Measurements from ENCODE around the gene NYNRIN.
A peak's percentile ranks its signal among the peaks of the same experiment; 100 is the strongest.

Gene NYNRIN

GRCh38 chr14:24395609-24396582 is 2.9 kb upstream of the NYNRIN start:
- DNase-seq, result peak; percentile 27

DNA sequence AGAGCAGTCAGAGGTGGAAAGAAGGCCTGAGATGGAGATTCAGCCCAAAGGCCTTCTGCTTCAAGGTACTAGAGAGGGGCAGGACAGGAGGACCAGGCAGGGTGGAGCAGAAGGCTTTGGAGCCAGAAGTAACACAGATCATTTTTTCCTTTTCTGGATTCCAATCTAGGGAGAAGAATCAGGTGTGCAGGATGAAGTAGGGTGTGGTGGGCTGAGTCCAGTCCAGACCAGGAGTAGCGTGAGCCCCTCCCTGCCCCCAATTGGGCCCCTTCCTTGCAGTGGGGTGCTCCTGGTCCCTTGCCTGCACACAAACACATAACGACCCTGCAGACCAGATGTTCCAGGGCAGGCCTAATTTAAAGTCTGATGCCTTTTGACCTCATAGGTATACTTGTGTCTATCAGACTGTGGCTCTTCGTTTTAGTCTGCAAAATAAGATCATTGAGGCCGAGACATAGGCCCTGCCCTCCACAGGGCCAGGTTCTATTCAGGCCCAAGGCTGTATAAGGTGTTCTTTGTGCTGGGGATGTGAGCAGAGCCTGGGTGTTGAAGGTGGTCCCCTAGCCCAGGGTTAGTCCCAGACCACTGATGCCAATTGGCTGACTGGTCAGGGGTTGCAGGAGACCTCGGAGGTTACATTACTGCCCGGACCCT is 1.0 kb upstream of the NYNRIN start:
- DNase-seq, result peak; percentile 7

- DNase-seq, result no peak
These were observed 530 bp upstream of the NYNRIN start for GRCh38 chr14:24398293-24398652.

DNA sequence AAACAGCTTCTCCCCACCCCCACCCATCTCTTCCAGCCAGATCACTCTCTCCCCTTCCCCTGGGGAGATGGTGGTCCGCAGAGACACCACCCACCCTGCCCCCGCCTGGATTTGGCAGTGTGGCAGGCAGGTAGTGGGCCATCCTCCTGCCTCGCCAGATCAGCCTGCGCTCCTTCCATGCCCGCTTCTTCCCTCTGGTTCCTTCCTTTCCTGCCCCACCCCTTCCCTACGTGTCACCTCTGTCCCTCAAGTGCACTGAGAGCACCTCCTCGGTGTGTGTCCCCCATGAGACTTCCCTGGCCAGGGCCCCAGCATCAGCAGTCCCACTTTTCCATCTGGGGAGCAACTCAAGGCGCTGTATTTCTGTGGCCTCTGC is 632 bp downstream of the NYNRIN start:
- DNase-seq, result no peak

- DNase-seq, result no peak
These were observed 1.4 kb downstream of the NYNRIN start for GRCh38 chr14:24399999-24400718.

- no peak for DNase-seq
These were observed 3.3 kb downstream of the NYNRIN start for GRCh38 chr14:24401810-24402702.

GRCh38 chr14:24403294-24403998 is 4.6 kb downstream of the NYNRIN start:
- no peak for DNase-seq

- no peak for DNase-seq
These were observed 6.0 kb downstream of the NYNRIN start for GRCh38 chr14:24404814-24405213.

- DNase-seq, result no peak
These were observed 7.6 kb downstream of the NYNRIN start for GRCh38 chr14:24406416-24406815.

- no peak for DNase-seq
These were observed 9.0 kb downstream of the NYNRIN start for GRCh38 chr14:24407608-24408325.

GRCh38 chr14:24408764-24409163 is 10.0 kb downstream of the NYNRIN start:
- no peak for DNase-seq

DNA sequence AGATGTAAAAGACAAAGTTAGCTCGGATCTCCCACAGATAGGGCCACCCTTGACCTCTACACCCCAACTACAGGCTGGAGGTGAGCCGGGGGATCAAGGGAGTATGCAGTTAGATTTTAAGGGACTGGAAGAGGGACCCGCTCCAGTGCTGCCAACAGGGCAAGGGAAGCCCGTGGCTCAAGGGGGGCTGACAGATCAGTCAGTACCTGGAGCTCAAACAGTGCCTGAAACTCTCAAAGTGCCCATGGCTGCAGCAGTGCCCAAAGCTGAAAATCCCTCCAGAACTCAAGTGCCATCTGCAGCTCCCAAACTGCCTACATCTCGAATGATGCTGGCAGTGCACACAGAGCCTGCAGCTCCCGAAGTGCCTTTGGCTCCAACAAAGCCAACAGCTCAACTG is 10.4 kb downstream of the NYNRIN start:
- DNase-seq, result no peak

GRCh38 chr14:24409956-24410355 is 11.2 kb downstream of the NYNRIN start:
- no peak for DNase-seq

- DNase-seq, result no peak
These were observed 12.9 kb downstream of the NYNRIN start for GRCh38 chr14:24411443-24412389.

DNA sequence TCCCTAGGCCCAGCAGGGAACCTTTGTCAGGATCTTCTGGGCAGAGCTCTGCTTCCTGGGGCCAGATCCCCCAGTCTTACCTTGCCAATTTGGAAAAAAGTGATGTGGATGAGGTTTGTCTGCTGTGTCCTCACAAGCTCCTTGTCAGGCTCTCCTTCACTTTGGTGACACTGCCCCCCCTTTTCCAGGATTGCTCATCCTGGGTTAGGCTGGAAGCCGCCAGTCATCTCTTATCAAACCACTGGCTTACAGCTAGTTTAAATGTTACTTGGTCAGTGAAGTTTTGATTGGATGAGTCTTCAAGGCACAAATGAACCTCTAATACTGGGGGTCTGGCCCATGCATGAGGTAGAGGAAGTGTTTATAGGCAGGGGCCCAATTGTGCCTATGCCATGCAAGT is 15.3 kb downstream of the NYNRIN start:
- no peak for DNase-seq

GRCh38 chr14:24414732-24415420 is 16.1 kb downstream of the NYNRIN start:
- DNase-seq, result no peak

DNA sequence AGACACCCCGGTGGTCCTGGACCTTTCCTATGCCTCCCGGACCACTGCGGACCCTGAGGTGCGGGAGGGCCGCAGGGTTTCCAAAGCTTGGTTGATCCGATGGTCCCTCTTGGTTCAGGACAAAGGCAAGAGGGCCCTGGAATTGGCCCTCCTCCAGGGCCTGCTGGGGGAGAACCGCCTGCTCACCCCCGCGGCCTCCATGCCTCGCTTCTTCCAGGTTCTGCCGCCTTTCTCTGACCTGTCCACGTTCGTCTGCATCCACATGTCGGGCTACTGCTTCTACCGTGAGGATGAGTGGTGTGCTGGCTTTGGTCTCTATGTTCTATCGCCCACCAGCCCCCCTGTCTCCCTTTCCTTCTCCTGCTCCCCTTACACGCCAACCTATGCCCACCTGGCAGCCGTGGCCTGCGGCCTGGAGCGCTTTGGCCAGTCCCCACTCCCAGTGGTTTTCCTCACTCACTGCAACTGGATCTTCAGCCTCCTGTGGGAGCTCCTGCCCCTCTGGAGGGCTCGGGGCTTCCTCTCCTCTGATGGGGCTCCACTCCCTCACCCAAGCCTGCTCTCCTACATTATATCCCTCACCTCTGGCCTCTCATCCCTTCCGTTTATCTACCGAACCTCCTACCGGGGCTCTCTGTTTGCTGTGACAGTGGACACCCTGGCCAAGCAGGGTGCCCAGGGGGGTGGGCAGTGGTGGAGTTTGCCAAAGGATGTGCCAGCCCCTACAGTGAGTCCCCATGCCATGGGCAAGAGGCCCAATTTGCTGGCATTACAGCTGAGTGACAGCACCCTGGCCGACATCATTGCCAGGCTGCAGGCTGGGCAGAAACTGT is 16.8 kb downstream of the NYNRIN start:
- no peak for DNase-seq

- no peak for DNase-seq
These were observed 17.6 kb downstream of the NYNRIN start for GRCh38 chr14:24416254-24416931.

Measured in KG1 (cell line).